Liver (tissue), 3 donors: ENCODE measurements around the gene WIF1.

Source experiments
- CTCF ChIP-seq: fragments of 150-350 bp; IDR thresholded peaks from 2 replicates; pipeline ENCODE4 v1.5.1; 2017; ENCODE audit warnings: improper control_type of control experiment, low read depth, low read length; ENCODE audit not compliant: missing input control
- EGR1 ChIP-seq, 2 donors: IDR thresholded peaks; 2 replicates each; pipeline ENCODE4 v1.6.1; 2016 to 2018; ENCODE audit warnings: antibody characterized with exemption in 2 of 2, low read depth in 2 of 2
- FOXA1 ChIP-seq: IDR thresholded peaks from 2 replicates; pipeline ENCODE4 v1.6.1; 2016; ENCODE audit warnings: antibody characterized with exemption
- TAF1 ChIP-seq: conservative IDR thresholded peaks from 2 replicates; pipeline ENCODE4 v1.6.1; 2016; ENCODE audit warnings: antibody characterized with exemption, mild to moderate bottlenecking
- donor health status: healthy.
- donor health status: healthy.

GRCh38 chr12:65126482-65126881 lies 5.4 kb upstream of the WIF1 start:
- no peak for TF ChIP-seq CTCF
- TF ChIP-seq TAF1: no peak
- TF ChIP-seq EGR1 (IDR thresholded peaks at IDR 0.05; ENCODE audit: low read depth in 2 of 2): no peak
- no peak for TF ChIP-seq FOXA1
